COLO668 (cell line): ENCODE data around the gene EIF2B4.
A peak's percentile ranks its signal among the peaks of the same experiment; 100 is the strongest.
"Not testable (repeated sequence)": the region's sequence is repeated elsewhere in the genome, so short reads cannot be mapped to it uniquely, and the experiment has no call there.

Experiments used
- DNase-seq: peaks from one replicate; lab custom pipeline; 2025; ENCODE audit not compliant: unreplicated experiment; lab: John Stamatoyannopoulos, UW

The EIF2B4 gene

GRCh38 chr2:27378096-27378808 lies 8.1 kb upstream of the EIF2B4 start:
- DNase-seq: no peak

- DNase-seq: no peak
Observed at GRCh38 chr2:27377618-27378095, 7.5 kb upstream of the EIF2B4 start.

DNA sequence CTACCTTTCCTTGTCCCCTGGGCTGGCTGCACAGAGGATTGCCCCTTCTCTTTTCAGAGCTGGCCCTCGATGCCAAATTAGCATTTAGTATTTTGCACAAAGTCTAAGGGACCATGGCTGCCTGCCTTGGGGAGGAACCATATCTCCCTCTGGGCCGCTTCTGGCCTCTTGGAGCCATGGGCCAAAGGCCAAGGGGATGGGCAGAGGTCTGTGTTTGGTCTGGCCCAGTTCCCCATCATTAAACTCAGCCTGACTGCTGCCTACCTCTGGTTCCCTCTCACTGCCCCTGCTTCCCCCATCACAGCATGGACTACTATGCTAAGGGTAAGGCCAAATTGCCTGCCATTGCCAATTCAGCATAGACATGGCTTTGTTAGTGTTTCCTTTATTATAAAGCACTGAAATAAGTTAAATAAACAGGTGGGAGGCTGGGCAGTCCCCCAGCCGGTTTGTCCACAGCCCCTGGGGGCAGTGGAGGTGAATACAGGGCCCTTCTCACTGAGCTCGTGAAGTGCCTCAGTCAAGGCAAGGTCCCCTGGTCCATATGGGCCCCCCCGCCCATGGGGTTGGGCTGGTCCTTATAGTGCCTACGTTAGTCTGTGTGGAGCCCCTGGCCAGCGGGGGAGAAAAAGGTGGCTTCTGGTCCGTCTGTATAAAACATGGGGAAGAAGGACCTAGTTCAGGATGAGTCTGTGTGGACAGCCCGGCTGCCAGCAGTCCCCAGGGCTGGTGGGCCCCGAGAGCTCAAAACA lies 6.9 kb upstream of the EIF2B4 start:
- DNase-seq: no peak

DNA sequence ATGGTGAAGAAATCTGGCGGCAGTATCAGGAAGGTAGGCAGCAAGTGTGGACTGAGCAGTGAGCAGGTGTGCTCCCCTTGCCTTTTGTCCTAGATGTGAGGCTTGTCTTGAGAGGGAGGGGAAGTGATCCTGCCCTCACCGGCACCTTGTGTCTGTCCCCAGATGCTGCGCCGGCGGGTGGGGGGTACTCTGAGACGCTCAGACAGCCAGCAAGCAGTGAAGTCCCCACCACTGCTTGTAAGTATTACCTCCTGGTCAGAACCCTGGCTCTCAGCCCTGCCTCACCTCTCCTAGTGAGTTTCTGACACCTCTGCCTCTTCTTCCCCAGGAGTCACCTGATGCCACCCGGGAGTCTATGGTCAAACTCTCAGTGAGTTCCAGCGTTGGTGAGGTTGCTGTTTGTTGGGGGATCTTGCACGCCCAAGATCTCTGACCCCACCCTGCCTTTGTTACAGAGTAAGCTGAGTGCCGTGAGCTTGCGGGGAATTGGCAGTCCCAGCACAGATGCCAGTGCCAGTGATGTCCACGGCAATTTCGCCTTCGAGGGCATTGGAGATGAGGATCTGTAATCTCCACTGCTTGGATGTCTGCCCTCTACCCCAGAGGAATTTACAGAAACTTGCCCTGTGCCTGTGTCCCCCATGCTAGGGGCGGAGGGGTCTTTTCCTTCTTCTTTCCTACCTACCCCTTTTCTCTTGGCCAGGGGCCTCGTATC lies 6.2 kb upstream of the EIF2B4 start:
- no peak for DNase-seq

DNA sequence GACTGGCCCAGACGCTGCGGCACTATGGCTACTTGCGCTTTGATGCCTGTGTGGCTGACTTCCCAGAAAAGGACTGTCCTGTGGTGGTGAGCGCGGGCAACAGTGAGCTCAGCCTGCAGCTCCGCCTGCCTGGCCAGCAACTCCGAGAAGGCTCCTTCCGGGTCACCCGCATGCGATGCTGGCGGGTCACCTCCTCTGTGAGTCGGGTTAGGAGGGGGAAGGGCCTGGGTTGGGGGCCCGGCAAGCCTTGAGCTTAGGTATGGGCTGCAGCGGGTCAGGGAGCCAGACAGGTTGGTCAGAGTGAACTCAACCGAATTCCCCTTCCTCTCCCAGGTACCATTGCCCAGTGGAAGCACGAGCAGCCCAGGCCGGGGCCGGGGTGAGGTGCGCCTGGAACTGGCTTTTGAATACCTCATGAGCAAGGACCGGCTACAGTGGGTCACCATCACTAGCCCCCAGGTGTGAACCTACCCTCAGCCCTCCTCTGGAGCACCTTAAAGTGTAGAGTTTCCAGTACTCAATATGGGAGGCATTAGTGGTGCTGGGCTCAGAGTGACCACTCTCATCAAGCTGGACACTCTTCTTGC lies 5.5 kb upstream of the EIF2B4 start:
- DNase-seq: no peak

DNA sequence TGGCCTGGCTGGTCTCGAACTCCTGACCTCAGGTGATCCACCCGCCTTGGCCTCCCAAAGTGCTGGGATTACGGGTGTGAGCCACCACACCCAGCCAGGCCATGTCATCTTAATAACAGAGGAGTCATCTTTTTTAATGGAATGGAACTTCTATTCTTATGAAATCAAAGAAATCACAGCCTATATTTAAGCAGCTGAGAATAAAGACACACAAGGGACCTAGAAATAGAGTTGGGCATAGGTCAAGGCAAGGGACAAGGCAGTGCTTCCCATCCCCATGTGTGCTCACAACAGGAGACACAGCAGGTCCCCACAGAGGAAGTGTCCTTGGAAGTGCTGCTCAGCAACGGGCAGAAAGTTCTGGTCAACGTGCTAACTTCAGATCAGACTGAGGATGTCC lies 3.4 kb upstream of the EIF2B4 start:
- no peak for DNase-seq

DNA sequence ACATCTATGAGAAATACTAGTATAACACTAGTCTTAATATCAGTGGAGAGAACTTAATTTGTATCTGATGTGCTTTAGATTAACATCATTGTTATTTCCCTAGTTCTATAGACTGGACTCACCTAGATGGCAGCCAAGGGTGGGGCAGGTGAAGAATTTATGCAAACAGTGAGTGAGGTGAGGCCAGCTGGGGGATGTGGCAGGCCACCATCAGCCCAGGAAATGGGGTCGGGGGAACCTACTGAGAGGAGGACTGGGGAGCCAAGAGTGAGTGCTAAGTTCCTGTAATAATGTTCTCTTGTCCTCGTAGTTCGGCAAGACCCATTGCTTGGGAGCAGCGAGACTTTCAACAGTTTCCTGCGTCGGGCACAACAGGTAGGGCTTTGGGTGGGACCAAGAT lies 2.8 kb upstream of the EIF2B4 start:
- DNase-seq: no peak

GRCh38 chr2:27370816-27371620 lies 880 bp upstream of the EIF2B4 start:
- DNase-seq: peak; percentile 39

- no peak for DNase-seq
Observed at GRCh38 chr2:27369471-27370025, 590 bp downstream of the EIF2B4 start.

GRCh38 chr2:27363933-27364332 lies 6.2 kb downstream of the EIF2B4 start:
- no peak for DNase-seq

- no peak for DNase-seq
Observed at GRCh38 chr2:27362678-27363420, 7.3 kb downstream of the EIF2B4 start.

- peak; percentile 98 for DNase-seq
Observed at GRCh38 chr2:27356382-27357181, 13.6 kb downstream of the EIF2B4 start, which contains the start of gene GTF3C2. TSS of gene GTF3C2 (minus strand) at chr2:27356764. CDS start at chr2:27343554, 13,210 bp downstream.

DNA sequence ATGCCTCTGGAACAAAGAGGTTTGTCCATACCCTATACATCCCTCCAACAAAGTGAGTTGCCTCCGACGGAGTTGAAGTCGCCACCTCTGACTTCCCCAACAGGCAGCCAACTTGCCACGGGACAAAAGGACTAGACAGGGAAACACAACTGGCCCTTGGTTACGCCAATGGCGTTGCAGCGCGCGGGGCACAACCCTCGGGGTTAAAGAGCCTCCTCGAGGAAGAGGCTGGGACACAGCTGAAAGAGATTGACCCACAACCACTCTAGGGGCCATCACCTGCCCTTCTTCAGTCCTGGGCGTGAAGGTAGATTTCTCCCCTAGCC lies 14.1 kb downstream of the EIF2B4 start:
- DNase-seq: peak; percentile 71

DNA sequence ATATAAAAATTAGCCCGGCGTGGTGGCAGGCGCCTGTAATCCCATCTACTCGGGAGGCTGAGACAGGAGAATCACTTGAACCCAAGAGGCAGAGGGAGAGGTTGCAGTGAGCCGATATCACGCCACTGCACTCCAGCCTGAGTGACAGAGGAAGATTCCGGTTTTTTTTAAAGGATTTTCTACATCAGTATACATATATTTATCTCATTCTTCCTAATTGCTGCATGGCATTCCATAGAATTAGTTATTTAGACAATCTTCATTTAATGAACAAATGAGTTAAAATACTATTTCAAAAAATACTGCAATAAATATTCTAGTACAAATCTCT lies 15.6 kb downstream of the EIF2B4 start:
- DNase-seq: no peak

DNA sequence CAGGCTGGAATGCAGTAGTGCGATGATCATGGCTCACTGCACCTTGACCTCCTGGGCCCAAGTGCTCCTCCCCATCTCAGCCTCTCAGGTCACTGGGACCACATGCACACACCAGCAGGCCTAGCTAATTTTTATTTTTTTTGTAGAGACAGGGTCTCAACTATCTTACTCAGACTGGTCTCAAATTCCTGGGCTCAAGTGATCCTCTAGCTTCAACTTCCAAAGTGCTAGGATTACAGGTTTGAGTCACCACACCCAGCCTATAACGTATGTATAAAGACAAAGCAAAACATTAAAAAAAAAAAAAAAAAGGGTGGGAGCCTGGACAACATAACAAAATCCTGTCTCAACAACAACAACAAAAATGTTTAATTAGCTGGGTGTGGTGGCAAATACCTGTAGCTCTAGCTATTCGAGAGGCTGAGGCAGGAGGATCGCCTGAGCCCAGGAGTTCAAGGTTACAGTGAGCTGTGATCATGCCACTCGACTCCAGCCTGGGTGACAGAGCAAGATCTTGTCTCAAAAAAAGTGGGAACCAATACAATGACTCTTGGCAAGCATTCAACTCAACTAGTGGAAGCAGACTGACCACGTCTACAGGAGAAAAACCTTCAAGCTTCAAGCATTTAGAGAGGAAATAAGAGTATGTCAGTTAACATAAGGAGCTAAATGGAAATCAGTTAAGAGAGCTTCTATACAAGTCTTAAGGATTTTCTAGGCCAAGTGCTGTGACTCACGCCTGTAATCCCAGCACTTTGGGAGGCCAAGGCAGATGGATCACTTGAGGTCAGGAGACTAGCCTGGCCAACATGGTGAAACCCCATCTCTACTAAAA lies 16.2 kb downstream of the EIF2B4 start:
- DNase-seq: no peak

GRCh38 chr2:27353386-27353761 lies 16.8 kb downstream of the EIF2B4 start:
- not testable (repeated sequence) for DNase-seq

- DNase-seq: no peak
Observed at GRCh38 chr2:27351802-27352598, 18.1 kb downstream of the EIF2B4 start.
